H1 (cell line): ENCODE measurements around the gene SLC41A1. TPM values are rescaled to one million over a fixed set of nuclear protein-coding genes. Genes with fewer than 3 reads are reported as not detected.

ENCODE experiments used
- CTCF ChIA-PET: fragments of 300-600 bp; sonication (Branson Sonifier 250); formaldehyde crosslinking; loops from one replicate; lab custom pipeline; 2021; ENCODE audit not compliant: partially characterized antibody; lab: Charles Lee
- POLR2A ChIA-PET: fragments of 300-600 bp; sonication (Branson Sonifier 250); formaldehyde crosslinking; loops from one replicate; lab custom pipeline; 2021; ENCODE audit warnings: inconsistent platforms; ENCODE audit not compliant: partially characterized antibody; lab: Charles Lee
- DNase-seq, 2 experiments: peaks; one replicate each; pipeline versions ENCODE4 v3.0.0 to v3.0.0-alpha.2; 2010 to 2022; ENCODE audit warnings: low spot score in 2 of 2, low read depth in 1 of 2, mixed read lengths in 1 of 2
- FAIRE-seq: peaks from 2 replicates; lab custom pipeline; 2011; peaks lifted over from hg19 to GRCh38; lab: Jason Lieb, UNC
- H2AFZ ChIP-seq: 2 replicates; pipeline ENCODE4 v1.8.1; 2012; ENCODE audit warnings: low read length, inconsistent platforms
- H2AK5ac ChIP-seq: 2 replicates; pipeline ENCODE4 v1.6.1; 2013; ENCODE audit warnings: low read depth, low read length
- H2BK120ac ChIP-seq: replicated peaks from 2 replicates; pipeline ENCODE3; 2013; ENCODE audit warnings: low read depth, low read length, inconsistent platforms
- H2BK12ac ChIP-seq: 2 replicates; pipeline ENCODE4 v1.6.1; 2013; ENCODE audit warnings: low read depth, low read length
- H2BK15ac ChIP-seq: 2 replicates; pipeline ENCODE4 v1.6.1; 2013; ENCODE audit warnings: low read length
- H2BK20ac ChIP-seq: 2 replicates; pipeline ENCODE4 v1.6.1; 2013; ENCODE audit warnings: low read length
- H2BK5ac ChIP-seq: 2 replicates; pipeline ENCODE4 v1.6.1; 2013; ENCODE audit warnings: low read depth, low read length
- H3K14ac ChIP-seq: 2 replicates; pipeline ENCODE4 v1.6.1; 2013; ENCODE audit warnings: inconsistent platforms; ENCODE audit not compliant: insufficient read length
- H3K18ac ChIP-seq: 2 replicates; pipeline ENCODE4 v1.6.1; 2013; ENCODE audit warnings: low read length; ENCODE audit errors: extremely low read depth
- H3K23ac ChIP-seq: 2 replicates; pipeline ENCODE4 v1.6.1; 2013; ENCODE audit warnings: inconsistent platforms; ENCODE audit not compliant: insufficient read length
- H3K23me2 ChIP-seq: 2 replicates; pipeline ENCODE4 v1.6.1; 2013; ENCODE audit warnings: low read depth, low read length
- H3K27ac ChIP-seq: 2 replicates; pipeline ENCODE4 v1.6.1; 2011; ENCODE audit warnings: low read depth, low read length, inconsistent platforms
- H3K27me3 ChIP-seq, 4 experiments: replicated peaks in 1 of 4; 1 replicate in 1 of 4; 2 replicates in 3 of 4; pipeline versions ENCODE4 v1.6.1 to v1.8.1; 2011 to 2013; ENCODE audit warnings: low read length in 3 of 4, mild to moderate bottlenecking in 3 of 4, inconsistent platforms in 2 of 4, mixed read lengths in 2 of 4, moderate library complexity in 1 of 4; ENCODE audit not compliant: control insufficient read depth in 3 of 4, insufficient read depth in 3 of 4; ENCODE audit errors: extremely low read depth in 1 of 4
- H3K36me3 ChIP-seq, 4 experiments: 2 replicates each; pipeline versions ENCODE4 v1.6.1 to v1.8.1; 2011 to 2013; ENCODE audit warnings: mild to moderate bottlenecking in 4 of 4, low read length in 3 of 4, moderate library complexity in 2 of 4, control low read depth in 1 of 4, inconsistent platforms in 1 of 4; ENCODE audit not compliant: insufficient read depth in 4 of 4, control insufficient read depth in 2 of 4
- H3K4ac ChIP-seq: replicated peaks from 2 replicates; pipeline ENCODE3; 2013; ENCODE audit warnings: low read length, low read depth, mixed read lengths, inconsistent platforms; ENCODE audit not compliant: insufficient read length
- H3K4me1 ChIP-seq, 4 experiments: replicated peaks in 1 of 4; 1 replicate in 1 of 4; 2 replicates in 3 of 4; pipeline versions ENCODE4 v1.6.1 to v1.8.1; 2011 to 2013; ENCODE audit warnings: low read length in 3 of 4, inconsistent platforms in 2 of 4, mixed read lengths in 1 of 4; ENCODE audit not compliant: insufficient read depth in 4 of 4, control insufficient read depth in 3 of 4
- H3K4me2 ChIP-seq, 2 experiments: 2 replicates each; pipeline versions ENCODE4 v1.6.1 to v1.8.1; 2011 to 2013; ENCODE audit warnings: low read depth in 2 of 2, low read length in 2 of 2, control low read depth in 1 of 2, inconsistent platforms in 1 of 2, mild to moderate bottlenecking in 1 of 2; ENCODE audit not compliant: insufficient read depth in 1 of 2
- H3K4me3 ChIP-seq, 4 experiments: fragments of 200-600, 300-600 bp in 1 of 4; sonication (generic), shearing (Covaris generic), sonication (Bioruptor Twin) in 1 of 4; 2 replicates each; pipeline versions ENCODE4 v1.5.1 to v1.8.1; 2011 to 2016; ENCODE audit warnings: low read length in 4 of 4, low read depth in 3 of 4, control low read depth in 2 of 4, inconsistent platforms in 2 of 4, mild to moderate bottlenecking in 2 of 4, mixed read lengths in 1 of 4, moderate library complexity in 1 of 4; ENCODE audit not compliant: insufficient read depth in 2 of 4; ENCODE audit errors: extremely low read depth in 1 of 4
- H3K56ac ChIP-seq: replicated peaks from 2 replicates; pipeline ENCODE3; 2013; ENCODE audit warnings: low read depth, mild to moderate bottlenecking, mixed read lengths, low read length, inconsistent platforms; ENCODE audit not compliant: insufficient read length
- H3K79me1 ChIP-seq: 2 replicates; pipeline ENCODE4 v1.6.1; 2013; ENCODE audit warnings: low read depth, low read length, control low read depth
- H3K79me2 ChIP-seq, 2 experiments: 2 replicates each; pipeline versions ENCODE4 v1.6.1 to v1.8.1; 2012 to 2013; ENCODE audit warnings: low read length in 2 of 2, mild to moderate bottlenecking in 2 of 2, inconsistent platforms in 1 of 2; ENCODE audit not compliant: insufficient read depth in 2 of 2, control insufficient read depth in 1 of 2
- H3K9ac ChIP-seq, 4 experiments: replicated peaks in 1 of 4; 1 replicate in 1 of 4; 2 replicates in 3 of 4; pipeline versions ENCODE4 v1.6.1 to v1.8.1; 2011 to 2013; ENCODE audit warnings: low read depth in 3 of 4, low read length in 3 of 4, control low read depth in 2 of 4, mild to moderate bottlenecking in 2 of 4, moderate library complexity in 2 of 4, inconsistent platforms in 1 of 4; ENCODE audit errors: extremely low read depth in 1 of 4
- H3K9me3 ChIP-seq, 2 experiments: 2 replicates each; pipeline versions ENCODE4 v1.6.1 to v1.8.1; 2012 to 2013; ENCODE audit warnings: mild to moderate bottlenecking in 2 of 2, moderate library complexity in 2 of 2, control low read depth in 1 of 2, inconsistent platforms in 1 of 2, low read depth in 1 of 2, low read length in 1 of 2, mixed read lengths in 1 of 2; ENCODE audit not compliant: insufficient read depth in 2 of 2
- H4K20me1 ChIP-seq, 2 experiments: replicated peaks in 1 of 2; 2 replicates each; pipeline versions ENCODE3 to v1.8.1; 2011 to 2013; ENCODE audit warnings: inconsistent platforms in 2 of 2, low read length in 2 of 2, mild to moderate bottlenecking in 1 of 2; ENCODE audit not compliant: insufficient read depth in 2 of 2, control insufficient read depth in 1 of 2
- H4K5ac ChIP-seq: 2 replicates; pipeline ENCODE4 v1.6.1; 2013; ENCODE audit warnings: low read length, low read depth, mixed read lengths, inconsistent platforms; ENCODE audit not compliant: insufficient read length
- H4K8ac ChIP-seq: 2 replicates; pipeline ENCODE4 v1.8.0; 2013; ENCODE audit warnings: mild to moderate bottlenecking, moderate library complexity, low read length, inconsistent platforms; ENCODE audit not compliant: insufficient read depth; ENCODE audit errors: extremely low read depth
- H4K91ac ChIP-seq: replicated peaks from 2 replicates; pipeline ENCODE3; 2013; ENCODE audit warnings: low read length, mixed read lengths, inconsistent platforms; ENCODE audit not compliant: insufficient read length
- BCL11A ChIP-seq, 2 experiments: IDR thresholded peaks; one replicate each; pipeline ENCODE4 v1.6.1; 2011; ENCODE audit warnings: low read depth in 2 of 2, low read length in 2 of 2, mild to moderate bottlenecking in 2 of 2
- CBX8 ChIP-seq: fragments of 300-800, 300-1000 bp; sonication (generic); IDR thresholded peaks from 2 replicates; pipeline ENCODE4 v1.7.1; 2016; ENCODE audit warnings: low read depth, low read length, borderline replicate concordance
- CREB1 ChIP-seq: IDR thresholded peaks from 2 replicates; pipeline ENCODE4 v1.6.1; 2012; ENCODE audit warnings: inconsistent platforms
- EGR1 ChIP-seq: IDR thresholded peaks from 2 replicates; pipeline ENCODE4 v1.6.1; 2011; ENCODE audit warnings: low read depth, low read length, borderline replicate concordance
- EP300 ChIP-seq, 2 experiments: IDR thresholded peaks; 1 replicate in 1 of 2; 2 replicates in 1 of 2; pipeline ENCODE4 v1.6.1; 2011 to 2012; ENCODE audit warnings: low read depth in 2 of 2, low read length in 2 of 2, mild to moderate bottlenecking in 2 of 2, borderline replicate concordance in 1 of 2, inconsistent platforms in 1 of 2, moderate library complexity in 1 of 2
- GTF2F1 ChIP-seq: IDR thresholded peaks from 2 replicates; pipeline ENCODE4 v1.6.1; 2012; ENCODE audit warnings: low read depth, low read length, improper control_type of control experiment, borderline replicate concordance
- HDAC6 ChIP-seq: IDR thresholded peaks from one replicate; pipeline ENCODE4 v1.7.1; 2012; ENCODE audit warnings: low read depth, mild to moderate bottlenecking, inconsistent platforms, low read length, moderate library complexity
- KDM1A ChIP-seq: fragments of 200-600, 300-600 bp; sonication (generic); IDR thresholded peaks from 2 replicates; pipeline ENCODE4 v1.7.1; 2016; ENCODE audit warnings: mild to moderate bottlenecking, low read length, borderline replicate concordance
- KDM5A ChIP-seq: fragments of 200-600 bp; IDR thresholded peaks from 2 replicates; pipeline ENCODE4 v1.7.1; 2012; ENCODE audit warnings: mild to moderate bottlenecking, low read length, inconsistent platforms, mixed read lengths
- SIN3A ChIP-seq, 2 experiments: IDR thresholded peaks in 1 of 2; conservative IDR thresholded peaks in 1 of 2; 2 replicates each; pipeline ENCODE4 v1.6.1; 2011 to 2012; ENCODE audit warnings: low read length in 2 of 2, improper control_type of control experiment in 1 of 2, low read depth in 1 of 2, mild to moderate bottlenecking in 1 of 2
- SIRT6 ChIP-seq: IDR thresholded peaks from one replicate; pipeline ENCODE4 v1.7.1; 2012; ENCODE audit warnings: low read length, inconsistent platforms
- SP2 ChIP-seq: IDR thresholded peaks from 2 replicates; pipeline ENCODE4 v1.6.1; 2012; ENCODE audit warnings: mild to moderate bottlenecking, low read length, inconsistent platforms
- SUZ12 ChIP-seq: fragments of 200-600 bp; sonication (generic); IDR thresholded peaks from 2 replicates; pipeline ENCODE4 v1.6.1; 2012; ENCODE audit warnings: mild to moderate bottlenecking, inconsistent platforms, low read length, moderate library complexity, mixed read lengths
- TAF7 ChIP-seq: optimal IDR thresholded peaks from 2 replicates; pipeline ENCODE3; 2011; ENCODE audit warnings: low read depth, mild to moderate bottlenecking, inconsistent platforms, low read length, moderate library complexity, borderline replicate concordance
- YY1 ChIP-seq: IDR thresholded peaks from 2 replicates; pipeline ENCODE4 v1.6.1; 2011; ENCODE audit warnings: low read depth, mild to moderate bottlenecking, low read length
- WGBS, 2 experiments: shearing (Covaris generic) in 1 of 2; methylation state at CpG; one replicate each; pipeline versions ENCODE4 v1.1.6 to v1.1.7; 2013 to 2015; ENCODE audit warnings: low lambda C conversion rate in 2 of 2, mixed read lengths in 2 of 2, inconsistent platforms in 1 of 2, low coverage in 1 of 2, missing lambda C conversion rate in 1 of 2; ENCODE audit not compliant: insufficient replicate concordance in 2 of 2, insufficient coverage in 1 of 2, insufficient read length in 1 of 2; ENCODE audit errors: extremely low coverage in 1 of 2, missing lambda C conversion rate in 1 of 2; 5-methylcytosine and 5-hydroxymethylcytosine counted together
- polyA plus RNA-seq, 7 experiments: library from polyadenylated mRNA; depleted of rRNA in 3 of 7; stranded (reverse) in 5 of 7; unstranded in 2 of 7; fragments of >200 nt in 5 of 7; fragments of 200-250 nt in 2 of 7; gene quantifications; 1 replicate in 5 of 7; 2 replicates in 1 of 7; 4 replicates in 1 of 7; pipeline versions ENCODE4 v1.2.1 to v1.2.3, GENCODE V29; 2011 to 2013; ENCODE audit warnings: missing spikeins in 2 of 7, mixed read lengths in 2 of 7
- total RNA-seq: library from RNA; stranded (reverse); fragmentation: NEBNext Ultra II Directional; extraction: Animal tissue kit (Norgen Biotek cat#: 25700); gene quantifications from 2 replicates; pipeline ENCODE4 v1.2.1, GENCODE V29; 2021

The SLC41A1 gene
- total and polyA plus RNA-seq, 2 of the 8 experiments (the other 6 are each of a cell fraction or from before 2014, with no cell fraction given), result 41.2 to 42.3 TPM

DNA sequence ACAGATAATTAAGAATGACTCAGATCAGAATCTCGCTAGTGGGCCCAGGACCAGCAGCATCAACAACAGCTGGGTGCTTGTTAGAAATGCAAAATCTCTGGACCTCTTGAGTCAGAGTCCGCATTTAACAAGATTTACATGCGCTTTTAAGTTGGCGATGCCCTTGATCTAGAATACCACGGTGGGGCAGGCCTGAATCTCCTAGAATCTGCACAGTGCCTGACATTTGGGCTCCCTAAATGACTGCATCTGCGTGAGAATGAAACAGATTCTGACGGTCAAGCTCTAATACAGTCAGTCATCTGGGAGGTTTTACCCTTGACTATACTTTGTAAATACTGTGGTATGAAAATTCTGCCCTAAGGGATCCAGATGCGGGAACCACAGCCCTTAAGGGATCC, 20.5 kb downstream of the SLC41A1 start:
- POLR2A ChIA-PET, result interaction anchor here (1.0 to 1.5 kb wide), 5 partner anchors 13 to 185 kb away, joined by 3 to 4 read pairs (median 3); partner anchors contain the start of gene NUCKS1
- Histone ChIP-seq H3K4ac (no peak overlapping the region), H3K79me2 (no peaks in the 10 kb centered on the region), H2AK5ac (no peak overlapping the region), H2BK20ac (no peak overlapping the region), H3K14ac (no peak overlapping the region), H3K18ac (no peak overlapping the region), H3K4me1 (no peaks in the 10 kb centered on the region), H4K5ac (no peak overlapping the region), H4K8ac (no peak overlapping the region), H4K20me1 (no peaks in the 10 kb centered on the region), H3K23ac (no peak overlapping the region), H3K36me3 (peaks cover 8 to 35% (median 28%) of the 10 kb centered on the region in 4 experiments), H2BK5ac (no peak overlapping the region), H2BK12ac (no peak overlapping the region), H3K23me2 (no peaks in the 10 kb centered on the region; the same call in 1 of the 2 replicates), H3K9ac (no peak overlapping the region), H3K79me1 (no peaks in the 10 kb centered on the region), H2AFZ (no peak overlapping the region), H2BK15ac (no peak overlapping the region), H4K91ac (no peak overlapping the region), H3K4me3 (no peak overlapping the region), H3K27ac (no peak overlapping the region), H2BK120ac (no peak overlapping the region), H3K27me3 (no peaks in the 10 kb centered on the region), H3K4me2 (no peak overlapping the region), H3K9me3 (no peaks in the 10 kb centered on the region), H3K56ac (no peak overlapping the region)
- CTCF ChIA-PET, result interaction anchor here (0.7 to 11.7 kb wide), 55 partner anchors 7 to 635 kb away, joined by 3 to 206 read pairs (median 5); no protein-coding TSS in a partner anchor
- WGBS, 2 experiments, result 85% methylated on average over 8 of the region's 8 CpGs; no CpG with 5 or more reads in 1 of the 2 experiments
- FAIRE-seq, result no peak
- no peak for DNase-seq
- no peak for TF ChIP-seq SIRT6
- no peak for TF ChIP-seq GTF2F1
- no peak for TF ChIP-seq CBX8
- TF ChIP-seq SUZ12, result no peak
- TF ChIP-seq TAF7, result no peak
- no peak for TF ChIP-seq YY1
- no peak for TF ChIP-seq SIN3A (conservative IDR thresholded peaks at IDR 0.05 in 1 of 2, IDR thresholded peaks at IDR 0.05 in 1 of 2; ENCODE audit: low read depth in 1 of 2, low read length in 2 of 2)
- no peak for TF ChIP-seq BCL11A (IDR thresholded peaks at IDR 0.05; ENCODE audit: low read depth in 2 of 2, low read length in 2 of 2)
- TF ChIP-seq CREB1, result no peak
- TF ChIP-seq HDAC6, result no peak
- no peak for TF ChIP-seq EP300 (IDR thresholded peaks at IDR 0.05; ENCODE audit: borderline replicate concordance in 1 of 2, low read depth in 2 of 2, low read length in 2 of 2)
- no peak for TF ChIP-seq EGR1
- TF ChIP-seq SP2, result no peak
- no peak for TF ChIP-seq KDM5A
- TF ChIP-seq KDM1A, result no peak
